Measurements from ENCODE around the gene CCDC85C.

DNA sequence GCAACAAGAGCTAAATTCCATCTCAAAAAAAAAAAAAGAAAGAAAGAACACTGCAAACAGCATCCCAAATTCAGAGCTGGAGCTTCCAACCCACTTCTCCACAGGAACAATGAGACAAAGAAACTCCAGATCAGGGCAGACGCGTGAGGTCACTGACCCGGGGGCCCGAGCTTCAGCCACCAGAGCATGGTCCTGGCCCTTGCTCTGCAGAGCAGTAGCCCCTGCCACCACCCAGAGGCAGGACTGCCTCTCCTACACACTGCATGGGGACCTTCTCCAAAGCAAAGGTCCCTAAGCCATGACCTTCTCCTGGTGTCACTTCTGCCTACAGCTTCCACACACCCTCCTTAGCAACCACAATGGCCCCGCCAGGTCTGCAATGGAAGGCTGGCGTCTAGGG lies 69.7 kb downstream of the CCDC85C start:
- no peak for TF ChIP-seq NR3C1 (CRISPR knock-in tag; conservative IDR thresholded peaks at IDR 0.05; ENCODE audit: low read depth)
- no peak for TF ChIP-seq HMGA2 (CRISPR knock-in tag; IDR thresholded peaks at IDR 0.05)
- no peak for TF ChIP-seq MYBL2 (CRISPR knock-in tag; IDR thresholded peaks at IDR 0.05)
- no peak for TF ChIP-seq CTCF (IDR thresholded peaks at IDR 0.05)
- TF ChIP-seq CREB1 (CRISPR knock-in tag; IDR thresholded peaks at IDR 0.05) = no peak
- TF ChIP-seq, protein P1, sequence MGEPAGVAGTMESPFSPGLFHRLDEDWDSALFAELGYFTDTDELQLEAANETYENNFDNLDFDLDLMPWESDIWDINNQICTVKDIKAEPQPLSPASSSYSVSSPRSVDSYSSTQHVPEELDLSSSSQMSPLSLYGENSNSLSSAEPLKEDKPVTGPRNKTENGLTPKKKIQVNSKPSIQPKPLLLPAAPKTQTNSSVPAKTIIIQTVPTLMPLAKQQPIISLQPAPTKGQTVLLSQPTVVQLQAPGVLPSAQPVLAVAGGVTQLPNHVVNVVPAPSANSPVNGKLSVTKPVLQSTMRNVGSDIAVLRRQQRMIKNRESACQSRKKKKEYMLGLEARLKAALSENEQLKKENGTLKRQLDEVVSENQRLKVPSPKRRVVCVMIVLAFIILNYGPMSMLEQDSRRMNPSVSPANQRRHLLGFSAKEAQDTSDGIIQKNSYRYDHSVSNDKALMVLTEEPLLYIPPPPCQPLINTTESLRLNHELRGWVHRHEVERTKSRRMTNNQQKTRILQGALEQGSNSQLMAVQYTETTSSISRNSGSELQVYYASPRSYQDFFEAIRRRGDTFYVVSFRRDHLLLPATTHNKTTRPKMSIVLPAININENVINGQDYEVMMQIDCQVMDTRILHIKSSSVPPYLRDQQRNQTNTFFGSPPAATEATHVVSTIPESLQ (CRISPR knock-in tag; IDR thresholded peaks at IDR 0.05) = no peak
- TF ChIP-seq TEAD1 (CRISPR knock-in tag; IDR thresholded peaks at IDR 0.05) = no peak
- TF ChIP-seq, protein P2, sequence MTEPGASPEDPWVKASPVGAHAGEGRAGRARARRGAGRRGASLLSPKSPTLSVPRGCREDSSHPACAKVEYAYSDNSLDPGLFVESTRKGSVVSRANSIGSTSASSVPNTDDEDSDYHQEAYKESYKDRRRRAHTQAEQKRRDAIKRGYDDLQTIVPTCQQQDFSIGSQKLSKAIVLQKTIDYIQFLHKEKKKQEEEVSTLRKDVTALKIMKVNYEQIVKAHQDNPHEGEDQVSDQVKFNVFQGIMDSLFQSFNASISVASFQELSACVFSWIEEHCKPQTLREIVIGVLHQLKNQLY (CRISPR knock-in tag; IDR thresholded peaks at IDR 0.05) = no peak
- TF ChIP-seq SMAD3 (CRISPR knock-in tag; IDR thresholded peaks at IDR 0.05; ENCODE audit: borderline replicate concordance) = no peak
- TF ChIP-seq ATF2 (CRISPR knock-in tag; IDR thresholded peaks at IDR 0.05; ENCODE audit: borderline replicate concordance, low read depth) = no peak
